Measurements from ENCODE around the gene AVEN.

AVEN gene

GRCh38 chr15:33910741-33911140 lies 128.3 kb downstream of the AVEN start:
- H3K4me3 ChIP-seq (ENCODE audit: low read depth, low read length) = no peak overlapping the region
- DNase-seq (ENCODE audit: low read depth) = no peak
- TF ChIP-seq CTCF (IDR thresholded peaks at IDR 0.05; ENCODE audit: insufficient read depth, low read depth, low read length, missing control alignments) = no peak

DNA sequence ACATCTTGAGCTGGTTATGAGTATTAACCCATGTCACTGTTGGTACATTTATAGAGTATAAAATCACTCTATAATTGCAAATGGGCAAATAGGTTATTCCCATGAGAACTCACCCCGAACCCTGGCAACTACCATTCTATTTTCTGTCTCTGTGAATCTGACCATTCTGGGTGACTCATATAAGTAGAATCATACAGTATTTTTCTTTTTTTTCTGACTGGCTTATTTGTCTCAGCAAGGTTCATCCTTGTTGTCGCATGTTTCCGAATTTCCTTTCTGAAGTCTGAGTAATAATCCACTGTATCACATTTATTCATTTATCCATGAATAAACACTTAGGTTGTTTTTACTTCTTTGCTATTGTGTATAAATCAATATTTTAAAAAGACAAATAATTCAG lies 130.6 kb downstream of the AVEN start:
- no peak overlapping the region for H3K4me3 ChIP-seq (ENCODE audit: low read depth, low read length)
- DNase-seq (ENCODE audit: low read depth) = no peak
- no peak for TF ChIP-seq CTCF (IDR thresholded peaks at IDR 0.05; ENCODE audit: insufficient read depth, low read depth, low read length, missing control alignments)

GRCh38 chr15:33907326-33907725 lies 131.7 kb downstream of the AVEN start:
- DNase-seq (ENCODE audit: low read depth) = no peak
- no peak for TF ChIP-seq CTCF (IDR thresholded peaks at IDR 0.05; ENCODE audit: insufficient read depth, low read depth, low read length, missing control alignments)
- no peak overlapping the region for H3K4me3 ChIP-seq (ENCODE audit: low read depth, low read length)

DNA sequence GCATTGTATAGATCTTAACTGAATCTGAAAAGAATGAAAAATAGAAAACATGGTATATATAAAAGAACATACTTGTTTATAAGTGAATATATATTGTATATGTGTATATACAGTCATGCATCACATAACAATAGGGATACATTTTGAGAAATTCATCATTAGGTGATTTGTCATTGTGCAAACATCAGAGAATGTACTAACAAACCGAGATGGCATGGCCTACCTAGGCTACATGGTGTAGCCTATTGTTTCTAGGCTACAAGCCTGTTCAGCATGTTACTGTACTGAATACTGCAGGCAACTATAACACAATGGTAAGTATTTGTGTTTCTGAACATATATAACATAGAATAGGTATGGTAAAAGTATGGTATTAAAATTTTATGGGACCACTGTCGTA lies 135.3 kb downstream of the AVEN start:
- no peak for TF ChIP-seq CTCF (IDR thresholded peaks at IDR 0.05; ENCODE audit: insufficient read depth, low read depth, low read length, missing control alignments)
- DNase-seq (ENCODE audit: low read depth) = no peak

GRCh38 chr15:33902043-33902442 lies 137.0 kb downstream of the AVEN start:
- DNase-seq (ENCODE audit: low read depth) = no peak
- TF ChIP-seq CTCF (IDR thresholded peaks at IDR 0.05; ENCODE audit: insufficient read depth, low read depth, low read length, missing control alignments) = no peak
- H3K4me3 ChIP-seq (ENCODE audit: low read depth, low read length) = no peak overlapping the region

More for the DNA sequence above, 135.3 kb downstream of the AVEN start:
- H3K4me3 ChIP-seq (ENCODE audit: low read depth, low read length) = no peak overlapping the region

DNA sequence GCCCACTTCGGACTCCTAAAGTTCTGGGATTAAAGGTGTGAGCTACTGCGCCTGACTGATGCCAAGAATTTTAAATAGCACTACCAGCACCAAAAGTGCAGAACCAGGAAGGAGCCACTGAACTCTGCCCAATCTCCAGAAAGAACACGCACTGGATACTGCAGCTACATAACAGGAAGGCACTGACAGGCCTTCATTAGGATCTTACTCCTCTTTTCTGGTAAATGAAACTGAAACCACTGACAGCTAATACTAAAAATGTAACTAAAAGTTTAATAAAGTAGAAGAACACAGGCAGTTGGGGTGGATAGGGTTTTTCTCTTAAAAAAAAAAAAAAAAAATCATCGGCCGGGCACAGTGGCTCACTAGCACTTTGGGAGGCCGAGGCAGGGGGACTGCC lies 144.8 kb downstream of the AVEN start:
- peak; percentile 48 for DNase-seq (ENCODE audit: low read depth)
- TF ChIP-seq CTCF (IDR thresholded peaks at IDR 0.05; ENCODE audit: insufficient read depth, low read depth, low read length, missing control alignments) = no peak
- H3K4me3 ChIP-seq (ENCODE audit: low read depth, low read length) = no peak overlapping the region

DNA sequence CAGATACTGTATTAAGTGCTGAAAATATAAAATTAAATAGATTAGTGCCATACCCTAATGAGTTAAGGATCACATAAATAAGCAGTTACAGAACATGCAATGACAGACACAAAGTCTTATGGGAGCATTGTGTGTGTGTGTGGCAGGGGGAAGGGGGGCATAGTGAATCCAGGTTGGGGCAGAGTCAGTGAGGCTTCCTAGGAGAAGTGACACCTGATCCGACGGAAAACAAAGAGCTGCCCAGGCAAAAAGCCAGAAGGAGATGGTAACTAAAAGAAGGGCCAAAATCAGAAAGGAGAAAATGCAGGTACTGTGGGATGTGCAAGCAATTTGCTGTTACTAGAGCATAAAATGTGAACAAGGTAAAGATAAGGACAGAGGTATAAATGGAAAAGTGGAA lies 150.8 kb downstream of the AVEN start:
- no peak for DNase-seq (ENCODE audit: low read depth)
- no peak for TF ChIP-seq CTCF (IDR thresholded peaks at IDR 0.05; ENCODE audit: insufficient read depth, low read depth, low read length, missing control alignments)
- H3K4me3 ChIP-seq (ENCODE audit: low read depth, low read length) = no peak overlapping the region

Data from GM12865 (cell line).